Breast epithelium (tissue), 3 donors: Measurements from ENCODE around the gene DPH1.

Experiments
- POLR2A ChIP-seq: fragments of 450-650 bp; IDR thresholded peaks from one replicate; pipeline ENCODE4 v1.6.1; 2016; ENCODE audit warnings: antibody characterized with exemption, mild to moderate bottlenecking, moderate library complexity
- POLR2AphosphoS5 ChIP-seq, 3 donors: sonication (generic); formaldehyde crosslinking; IDR thresholded peaks; one replicate each; pipeline ENCODE4 v1.6.1; 2017; ENCODE audit warnings: antibody characterized with exemption in 3 of 3
- TF ChIP-seq, protein P1 (sequence below), 3 donors: fragments of 450-650 bp; IDR thresholded peaks; one replicate each; pipeline ENCODE4 v1.5.1; 2016 to 2017; ENCODE audit warnings: antibody characterized with exemption in 3 of 3, mild to moderate bottlenecking in 3 of 3, moderate library complexity in 3 of 3

DNA sequence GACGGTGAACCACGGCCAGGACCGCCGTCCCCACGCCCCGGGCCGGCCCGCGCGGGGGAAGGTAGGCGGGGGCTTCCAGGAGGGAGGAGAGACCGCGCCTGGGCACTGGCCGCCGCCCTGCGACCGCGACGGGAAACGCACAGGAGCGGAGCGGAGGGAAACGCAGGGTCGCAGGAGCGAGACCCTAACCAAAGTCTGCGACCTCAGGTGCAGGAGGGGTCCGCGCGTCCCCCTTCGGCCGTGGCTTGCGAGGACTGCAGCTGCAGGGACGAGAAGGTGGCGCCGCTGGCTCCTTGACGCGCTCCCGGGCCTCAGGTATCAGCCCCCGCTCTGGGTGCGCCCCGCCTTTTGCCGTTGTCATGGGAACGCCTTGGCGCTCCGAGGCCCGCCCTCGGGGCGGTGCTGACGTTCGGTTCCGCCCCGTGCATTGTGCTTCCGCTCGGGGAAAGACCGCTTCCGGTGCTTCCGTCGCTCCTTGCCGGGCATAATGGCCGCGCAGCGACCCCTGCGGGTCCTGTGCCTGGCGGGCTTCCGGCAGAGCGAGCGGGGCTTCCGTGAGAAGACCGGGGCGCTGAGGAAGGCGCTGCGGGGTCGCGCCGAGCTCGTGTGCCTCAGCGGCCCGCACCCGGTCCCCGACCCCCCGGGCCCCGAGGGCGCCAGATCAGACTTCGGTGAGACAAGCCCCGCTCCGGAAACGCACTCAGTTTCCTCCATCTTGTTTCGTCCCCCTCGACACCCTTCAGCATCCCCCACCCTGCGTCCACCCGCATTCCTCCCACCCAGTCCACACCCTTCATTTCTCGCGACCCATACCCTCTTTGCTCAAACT, 11.8 kb downstream of the DPH1 start, which contains the start of gene OVCA2:
- TF ChIP-seq POLR2AphosphoS5 (IDR thresholded peaks at IDR 0.05) (peak; percentile 87 to 96 (median 93)), POLR2A (peak; percentile 57)
- TF ChIP-seq, protein P1, sequence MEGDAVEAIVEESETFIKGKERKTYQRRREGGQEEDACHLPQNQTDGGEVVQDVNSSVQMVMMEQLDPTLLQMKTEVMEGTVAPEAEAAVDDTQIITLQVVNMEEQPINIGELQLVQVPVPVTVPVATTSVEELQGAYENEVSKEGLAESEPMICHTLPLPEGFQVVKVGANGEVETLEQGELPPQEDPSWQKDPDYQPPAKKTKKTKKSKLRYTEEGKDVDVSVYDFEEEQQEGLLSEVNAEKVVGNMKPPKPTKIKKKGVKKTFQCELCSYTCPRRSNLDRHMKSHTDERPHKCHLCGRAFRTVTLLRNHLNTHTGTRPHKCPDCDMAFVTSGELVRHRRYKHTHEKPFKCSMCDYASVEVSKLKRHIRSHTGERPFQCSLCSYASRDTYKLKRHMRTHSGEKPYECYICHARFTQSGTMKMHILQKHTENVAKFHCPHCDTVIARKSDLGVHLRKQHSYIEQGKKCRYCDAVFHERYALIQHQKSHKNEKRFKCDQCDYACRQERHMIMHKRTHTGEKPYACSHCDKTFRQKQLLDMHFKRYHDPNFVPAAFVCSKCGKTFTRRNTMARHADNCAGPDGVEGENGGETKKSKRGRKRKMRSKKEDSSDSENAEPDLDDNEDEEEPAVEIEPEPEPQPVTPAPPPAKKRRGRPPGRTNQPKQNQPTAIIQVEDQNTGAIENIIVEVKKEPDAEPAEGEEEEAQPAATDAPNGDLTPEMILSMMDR (IDR thresholded peaks at IDR 0.05): peak in 1 of 3 donors; percentile 42
